CD14-positive monocyte (primary cell): ENCODE results near the gene DCTN5. TPM values are rescaled to one million over a fixed set of nuclear protein-coding genes. Genes with fewer than 3 reads are reported as not detected.

ENCODE experiments used
- DNase-seq, 3 donors: peaks; one replicate each; pipeline ENCODE4 v3.0.0-alpha.2; 2011 to 2022
- H2AFZ ChIP-seq: 2 replicates; pipeline ENCODE4 v1.6.0; 2012; ENCODE audit warnings: mild to moderate bottlenecking, low read depth, low read length, inconsistent platforms; ENCODE audit not compliant: insufficient read depth, poor library complexity, severe bottlenecking
- H3K27ac ChIP-seq, 2 donors: 1 replicate in 1 of 2; 2 replicates in 1 of 2; pipeline ENCODE4 v1.5.1; 2012 to 2013; ENCODE audit warnings: low read length in 2 of 2, control low read depth in 1 of 2, inconsistent platforms in 1 of 2, low read depth in 1 of 2, mild to moderate bottlenecking in 1 of 2
- H3K27me3 ChIP-seq, 2 donors: one replicate each; pipeline versions ENCODE4 v1.6.0 to v1.6.1; 2011 to 2013; ENCODE audit warnings: low read length in 2 of 2; ENCODE audit not compliant: control insufficient read depth in 2 of 2, insufficient read depth in 2 of 2
- H3K36me3 ChIP-seq, 2 donors: replicated peaks in 1 of 2; 1 replicate in 1 of 2; 2 replicates in 1 of 2; pipeline versions ENCODE4 v1.5.1 to v1.6.1; 2012 to 2013; ENCODE audit warnings: low read length in 2 of 2, control low read depth in 1 of 2, inconsistent platforms in 1 of 2, mild to moderate bottlenecking in 1 of 2; ENCODE audit not compliant: insufficient read depth in 2 of 2, control insufficient read depth in 1 of 2
- H3K4me1 ChIP-seq, 2 donors: 1 replicate in 1 of 2; 2 replicates in 1 of 2; pipeline versions ENCODE4 v1.5.1 to v1.6.1; 2012 to 2013; ENCODE audit warnings: low read length in 2 of 2, control low read depth in 1 of 2, inconsistent platforms in 1 of 2, mild to moderate bottlenecking in 1 of 2, moderate library complexity in 1 of 2; ENCODE audit not compliant: insufficient read depth in 2 of 2, control insufficient read depth in 1 of 2
- H3K4me2 ChIP-seq: replicated peaks from 2 replicates; pipeline ENCODE3; 2012; ENCODE audit warnings: low read length, moderate library complexity, mild to moderate bottlenecking; ENCODE audit not compliant: poor library complexity, severe bottlenecking; ENCODE audit errors: extremely low read depth
- H3K4me3 ChIP-seq, 3 experiments: fragments of 200-600 bp in 1 of 3; sonication (generic) in 1 of 3; replicated peaks in 1 of 3; 1 replicate in 2 of 3; 2 replicates in 1 of 3; pipeline ENCODE4 v1.5.1; 2011 to 2013; ENCODE audit warnings: low read length in 3 of 3, mild to moderate bottlenecking in 3 of 3, control low read depth in 2 of 3, low read depth in 2 of 3, inconsistent platforms in 1 of 3, moderate library complexity in 1 of 3
- H3K79me2 ChIP-seq: 2 replicates; pipeline ENCODE4 v1.6.0; 2012; ENCODE audit warnings: mild to moderate bottlenecking, control low read depth, inconsistent platforms, low read length, moderate library complexity; ENCODE audit not compliant: insufficient read depth
- H3K9ac ChIP-seq: 2 replicates; pipeline ENCODE4 v1.6.0; 2017; ENCODE audit warnings: low read length, mild to moderate bottlenecking; ENCODE audit not compliant: insufficient read depth, poor library complexity, severe bottlenecking
- H3K9me3 ChIP-seq, 2 donors: replicated peaks in 1 of 2; 1 replicate in 1 of 2; 2 replicates in 1 of 2; pipeline versions ENCODE4 v1.5.1 to v1.6.1; 2012 to 2013; ENCODE audit warnings: low read length in 2 of 2, control low read depth in 1 of 2; ENCODE audit not compliant: control insufficient read depth in 1 of 2, insufficient read depth in 1 of 2
- H4K20me1 ChIP-seq: 2 replicates; pipeline ENCODE4 v1.6.0; 2012; ENCODE audit warnings: mild to moderate bottlenecking, low read length, control low read depth, moderate library complexity; ENCODE audit not compliant: insufficient read depth
- H3K27ac Mint-ChIP-seq, 7 donors: one replicate each; pipeline ENCODE4 v1.8.0; 2020; ENCODE audit warnings: mild to moderate bottlenecking in 7 of 7, mixed read lengths in 7 of 7, moderate library complexity in 6 of 7, inconsistent platforms in 2 of 7
- H3K27me3 Mint-ChIP-seq, 3 donors: one replicate each; pipeline ENCODE4 v1.8.0; 2021 to 2022; ENCODE audit warnings: low read depth in 3 of 3, mild to moderate bottlenecking in 3 of 3, mixed read lengths in 3 of 3, moderate library complexity in 3 of 3, inconsistent platforms in 1 of 3
- H3K36me3 Mint-ChIP-seq, 2 donors: one replicate each; pipeline ENCODE4 v1.8.0; 2020; ENCODE audit warnings: mixed read lengths in 2 of 2, inconsistent platforms in 1 of 2, mild to moderate bottlenecking in 1 of 2
- H3K4me1 Mint-ChIP-seq: one replicate; pipeline ENCODE4 v1.8.0; 2020; ENCODE audit warnings: mild to moderate bottlenecking, mixed read lengths
- H3K4me3 Mint-ChIP-seq, 2 donors: one replicate each; pipeline ENCODE4 v1.8.0; 2020; ENCODE audit warnings: mild to moderate bottlenecking in 2 of 2, mixed read lengths in 2 of 2, moderate library complexity in 1 of 2
- H3K9me3 Mint-ChIP-seq, 7 donors: one replicate each; pipeline ENCODE4 v1.8.0; 2020 to 2022; ENCODE audit warnings: mixed read lengths in 7 of 7, mild to moderate bottlenecking in 6 of 7, moderate library complexity in 6 of 7, inconsistent platforms in 2 of 7
- WGBS: methylation state at CpG from one replicate; pipeline ENCODE4 v1.1.5; 2013; ENCODE audit warnings: missing lambda C conversion rate; ENCODE audit not compliant: insufficient coverage; 5-methylcytosine and 5-hydroxymethylcytosine counted together
- intact Hi-C, 2 donors: fragments of 100-400 bp; cut with micrococcal nuclease; formaldehyde crosslinking; loops; one replicate each; pipeline versions ENCODE4 v1.15.0 to v1.15.1; 2023
- polyA plus RNA-seq, 3 donors: library from polyadenylated mRNA; depleted of rRNA in 1 of 3; unstranded in 2 of 3; stranded (reverse) in 1 of 3; fragments of 300-500 nt in 2 of 3; fragments of >200 nt in 1 of 3; fragmentation: Illumina TruSeq in 2 of 3; gene quantifications; 1 replicate in 2 of 3; 2 replicates in 1 of 3; pipeline ENCODE4 v1.2.3, GENCODE V29; 2012 to 2021
- TF ChIP-seq, protein P1 (sequence below): fragments of 200-600 bp; IDR thresholded peaks from one replicate; pipeline ENCODE4 v1.8.0; 2022; ENCODE audit warnings: antibody characterized with exemption, mild to moderate bottlenecking

The DCTN5 gene
- polyA plus RNA-seq, 3 donors, result 29.3 to 54.3 (median 42.0) TPM

DNA sequence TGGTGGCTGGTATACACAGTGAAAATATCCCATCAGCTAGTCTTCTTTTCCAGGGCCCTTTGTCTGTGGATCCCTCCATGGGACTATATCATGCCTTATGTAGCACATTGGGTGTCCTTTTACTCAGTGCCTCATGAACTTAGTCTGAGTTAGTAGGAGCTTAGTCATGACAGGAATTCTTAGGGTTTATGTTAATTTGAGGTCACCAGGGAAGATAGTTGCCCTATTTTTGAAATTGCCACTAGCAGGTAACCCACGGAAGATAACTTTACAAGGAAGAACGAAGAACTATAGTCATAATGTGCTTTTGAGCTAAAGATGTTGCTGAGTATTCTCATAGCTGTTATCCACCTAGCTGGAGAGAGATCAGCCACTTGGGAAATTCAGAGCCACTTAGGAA lies 22.7 kb downstream of the DCTN5 start:
- WGBS, result 100% methylated on average over 2 of the region's 2 CpGs
- Mint-ChIP-seq H3K4me1 (no peaks in the 10 kb centered on the region), H3K27me3 (peaks cover 0 to 1% (median 0%) of the 10 kb centered on the region in 3 donors), H3K27ac (no peak overlapping the region), H3K9me3 (no peaks in the 10 kb centered on the region), H3K36me3 (peaks cover 93 to 100% of the 10 kb centered on the region in 2 donors), H3K4me3 (no peak overlapping the region)
- peaks cover 96 to 99% of the 10 kb centered on the region in 2 donors for H3K36me3 ChIP-seq
- intact Hi-C loops, result no loop called here
- no peak overlapping the region for H3K27ac ChIP-seq
- peaks cover 3% of the 10 kb centered on the region for H4K20me1 ChIP-seq
- no peaks in the 10 kb centered on the region for H3K9me3 ChIP-seq
- no peak overlapping the region for H3K4me2 ChIP-seq
- H3K4me3 ChIP-seq, result no peak overlapping the region
- H3K9ac ChIP-seq, result no peak overlapping the region
- no peaks in the 10 kb centered on the region for H3K4me1 ChIP-seq
- no peaks in the 10 kb centered on the region for H3K27me3 ChIP-seq
- TF ChIP-seq, protein P1, sequence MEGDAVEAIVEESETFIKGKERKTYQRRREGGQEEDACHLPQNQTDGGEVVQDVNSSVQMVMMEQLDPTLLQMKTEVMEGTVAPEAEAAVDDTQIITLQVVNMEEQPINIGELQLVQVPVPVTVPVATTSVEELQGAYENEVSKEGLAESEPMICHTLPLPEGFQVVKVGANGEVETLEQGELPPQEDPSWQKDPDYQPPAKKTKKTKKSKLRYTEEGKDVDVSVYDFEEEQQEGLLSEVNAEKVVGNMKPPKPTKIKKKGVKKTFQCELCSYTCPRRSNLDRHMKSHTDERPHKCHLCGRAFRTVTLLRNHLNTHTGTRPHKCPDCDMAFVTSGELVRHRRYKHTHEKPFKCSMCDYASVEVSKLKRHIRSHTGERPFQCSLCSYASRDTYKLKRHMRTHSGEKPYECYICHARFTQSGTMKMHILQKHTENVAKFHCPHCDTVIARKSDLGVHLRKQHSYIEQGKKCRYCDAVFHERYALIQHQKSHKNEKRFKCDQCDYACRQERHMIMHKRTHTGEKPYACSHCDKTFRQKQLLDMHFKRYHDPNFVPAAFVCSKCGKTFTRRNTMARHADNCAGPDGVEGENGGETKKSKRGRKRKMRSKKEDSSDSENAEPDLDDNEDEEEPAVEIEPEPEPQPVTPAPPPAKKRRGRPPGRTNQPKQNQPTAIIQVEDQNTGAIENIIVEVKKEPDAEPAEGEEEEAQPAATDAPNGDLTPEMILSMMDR, result no peak
- no peak for DNase-seq
- no peak overlapping the region for H2AFZ ChIP-seq
- no peaks in the 10 kb centered on the region for H3K79me2 ChIP-seq

DNA sequence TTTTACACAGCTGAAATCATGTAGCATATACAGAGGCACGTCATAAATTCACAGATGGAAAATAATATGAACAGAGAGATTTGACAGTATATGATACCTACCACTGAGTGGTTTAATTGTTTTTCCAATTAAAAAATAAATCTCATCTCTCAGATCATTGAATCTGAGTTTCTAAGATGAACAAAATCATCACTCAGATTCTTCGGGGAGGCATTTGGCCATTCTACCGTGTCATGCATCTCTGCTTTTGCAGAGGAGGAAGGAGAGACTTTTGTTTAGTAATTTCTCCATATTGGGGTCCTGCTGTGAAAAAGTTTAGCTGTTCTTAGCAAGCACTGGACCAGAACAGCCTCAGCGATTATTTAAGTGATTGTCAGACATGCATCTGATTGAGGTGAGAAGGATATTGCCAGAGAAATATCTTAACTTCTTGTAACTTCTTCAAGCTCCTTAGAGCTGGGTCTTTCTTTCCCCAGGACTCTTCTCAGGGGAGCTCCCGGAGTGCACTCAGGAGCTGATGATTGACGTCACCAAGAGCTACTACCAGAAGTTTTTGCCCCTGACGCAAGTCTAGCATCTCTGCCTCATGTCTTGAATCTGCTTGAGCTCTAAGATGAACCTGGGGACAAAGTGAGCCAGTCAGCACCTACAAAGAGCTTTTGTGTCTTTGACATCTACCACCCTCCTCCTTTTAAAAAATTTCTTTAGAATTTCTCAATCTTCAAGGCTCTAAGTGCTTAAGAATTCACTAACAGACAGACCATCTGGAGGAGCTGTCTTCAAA lies 25.5 kb downstream of the DCTN5 start:
- intact Hi-C loops, result no loop called here
- no peak for DNase-seq
- 100% methylated on average over 4 of the region's 7 CpGs for WGBS
- Mint-ChIP-seq H3K4me3 (no peak overlapping the region), H3K27ac (peak overlapping the region in 1 of 7 donors; percentile 36), H3K36me3 (peaks cover 91 to 97% of the 10 kb centered on the region in 2 donors), H3K27me3 (peaks cover 0 to 1% (median 0%) of the 10 kb centered on the region in 3 donors), H3K4me1 (no peaks in the 10 kb centered on the region), H3K9me3 (no peaks in the 10 kb centered on the region)
- TF ChIP-seq, protein P1, result no peak
- H3K4me3 ChIP-seq, result no peak overlapping the region
- H3K36me3 ChIP-seq, result peaks cover 89 to 100% of the 10 kb centered on the region in 2 donors
- H3K4me1 ChIP-seq, result no peaks in the 10 kb centered on the region
- H3K9me3 ChIP-seq, result no peaks in the 10 kb centered on the region
- H3K79me2 ChIP-seq, result no peaks in the 10 kb centered on the region
- no peak overlapping the region for H3K4me2 ChIP-seq
- H3K9ac ChIP-seq, result no peak overlapping the region
- peaks cover 3% of the 10 kb centered on the region for H4K20me1 ChIP-seq
- H2AFZ ChIP-seq, result no peak overlapping the region
- no peak overlapping the region for H3K27ac ChIP-seq
- H3K27me3 ChIP-seq, result no peaks in the 10 kb centered on the region
